IPS-18a (cell line): Measurements from ENCODE around the gene FAT1.

Source experiments
- H3K27ac ChIP-seq: one replicate; pipeline ENCODE4 v1.5.1; 2013; ENCODE audit warnings: low read length
- H3K27me3 ChIP-seq: one replicate; pipeline ENCODE4 v1.6.1; 2013; ENCODE audit warnings: mild to moderate bottlenecking, low read length; ENCODE audit not compliant: control insufficient read depth, insufficient read depth
- H3K36me3 ChIP-seq: one replicate; pipeline ENCODE4 v1.6.1; 2013; ENCODE audit warnings: low read depth, low read length; ENCODE audit not compliant: control insufficient read depth
- H3K4me1 ChIP-seq: one replicate; pipeline ENCODE4 v1.6.1; 2013; ENCODE audit warnings: low read depth, low read length; ENCODE audit not compliant: control insufficient read depth
- H3K4me3 ChIP-seq: one replicate; pipeline ENCODE4 v1.5.1; 2013; ENCODE audit warnings: low read length
- H3K9ac ChIP-seq: one replicate; pipeline ENCODE4 v1.6.1; 2013; ENCODE audit warnings: mild to moderate bottlenecking, low read length, moderate library complexity
- H3K9me3 ChIP-seq: one replicate; pipeline ENCODE4 v1.6.1; 2013; ENCODE audit warnings: low read depth, low read length; ENCODE audit not compliant: control insufficient read depth

Gene FAT1

DNA sequence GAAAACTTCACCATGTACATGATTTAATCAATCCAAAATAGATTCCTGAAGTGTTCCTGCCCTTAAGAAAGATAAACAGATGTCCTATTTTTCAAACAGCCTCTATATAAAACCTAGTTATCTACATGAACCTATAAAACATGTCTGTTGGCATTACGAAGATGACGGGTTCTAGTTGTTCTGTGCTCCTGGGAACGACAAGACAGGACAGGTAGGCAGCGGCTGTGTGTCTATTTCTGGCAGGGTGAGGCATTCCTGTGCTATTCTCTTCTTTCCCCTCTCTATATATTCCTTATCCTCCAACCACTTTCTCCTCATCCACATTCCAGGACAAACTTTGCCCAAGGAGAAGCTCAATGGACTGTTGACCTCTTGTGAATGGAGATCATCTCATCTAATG, 6.1 kb downstream of the FAT1 start:
- H3K27me3 ChIP-seq, result peaks cover 9% of the 10 kb centered on the region
- no peak overlapping the region for H3K27ac ChIP-seq
- H3K36me3 ChIP-seq, result no peaks in the 10 kb centered on the region
- H3K9me3 ChIP-seq, result peaks cover 3% of the 10 kb centered on the region
- H3K9ac ChIP-seq, result no peak overlapping the region
- peaks cover 30% of the 10 kb centered on the region for H3K4me1 ChIP-seq
- H3K4me3 ChIP-seq, result no peak overlapping the region

DNA sequence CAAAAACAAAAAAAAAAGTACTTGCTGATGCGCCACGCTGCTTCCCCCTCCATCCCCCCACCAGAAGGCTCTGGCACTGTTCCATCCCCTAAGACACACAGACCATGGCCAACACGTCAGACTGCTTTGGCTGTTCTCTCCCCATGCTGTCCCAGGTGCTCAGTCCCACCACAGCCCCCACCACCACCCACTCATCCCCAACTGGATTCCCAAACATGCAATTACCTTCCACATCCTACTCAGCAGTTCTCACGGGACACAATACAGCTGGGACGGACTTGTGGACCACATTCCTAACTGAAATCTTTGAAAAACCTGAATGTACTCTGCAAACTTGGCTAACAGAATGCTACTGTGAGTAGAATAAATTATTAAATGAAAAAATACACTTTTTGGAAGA, 8.6 kb downstream of the FAT1 start:
- H3K27me3 ChIP-seq, result no peaks in the 10 kb centered on the region
- H3K9ac ChIP-seq, result no peak overlapping the region
- H3K36me3 ChIP-seq, result no peaks in the 10 kb centered on the region
- H3K4me3 ChIP-seq, result no peak overlapping the region
- H3K27ac ChIP-seq, result no peak overlapping the region
- H3K4me1 ChIP-seq, result peaks cover 17% of the 10 kb centered on the region
- H3K9me3 ChIP-seq, result peaks cover 3% of the 10 kb centered on the region

DNA sequence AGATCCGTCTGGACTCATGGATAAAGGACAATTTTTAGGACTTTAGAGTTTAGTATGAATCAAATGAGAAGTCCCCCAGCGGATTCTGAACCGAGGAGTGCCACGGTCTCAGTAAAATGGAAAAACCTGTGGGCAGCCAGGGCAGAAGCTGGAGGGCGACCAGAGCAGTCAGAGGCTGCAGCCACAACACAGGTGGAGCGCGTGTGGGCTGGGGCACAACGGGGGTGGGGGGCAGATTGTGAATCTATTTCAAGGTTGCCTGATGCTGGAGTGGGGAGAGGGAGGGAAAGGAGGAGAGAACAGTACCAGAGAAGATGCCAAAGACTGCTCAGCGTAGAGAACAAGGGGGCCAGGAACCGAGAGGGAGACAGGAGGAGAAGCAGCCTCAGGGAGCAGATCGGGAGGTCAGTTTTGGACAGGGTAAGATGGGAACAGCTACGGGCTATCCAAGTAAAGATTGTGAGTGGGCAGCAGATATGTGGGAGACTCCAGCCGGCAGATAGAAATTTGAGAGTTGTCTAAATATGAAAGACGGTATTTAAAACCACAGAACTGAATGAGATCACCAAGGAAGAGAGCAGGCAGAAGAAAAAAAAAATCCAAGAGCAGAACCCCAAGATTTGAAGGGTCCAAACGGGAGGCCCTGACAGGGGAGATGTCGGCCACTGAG, 9.5 kb downstream of the FAT1 start:
- Histone ChIP-seq H3K36me3 (peaks cover 8% of the 10 kb centered on the region), H3K9me3 (no peaks in the 10 kb centered on the region), H3K27me3 (no peaks in the 10 kb centered on the region), H3K4me3 (no peak overlapping the region), H3K27ac (no peak overlapping the region), H3K9ac (no peak overlapping the region), H3K4me1 (peaks cover 12% of the 10 kb centered on the region)

GRCh38 chr4:186712690-186713089, 11.0 kb downstream of the FAT1 start:
- Histone ChIP-seq H3K9ac (no peak overlapping the region), H3K27me3 (no peaks in the 10 kb centered on the region), H3K9me3 (no peaks in the 10 kb centered on the region), H3K36me3 (peaks cover 23% of the 10 kb centered on the region), H3K4me3 (no peak overlapping the region), H3K4me1 (peaks cover 12% of the 10 kb centered on the region), H3K27ac (no peak overlapping the region)

GRCh38 chr4:186710521-186711119, 13.0 kb downstream of the FAT1 start:
- H3K4me1 ChIP-seq, result peaks cover 2% of the 10 kb centered on the region
- H3K9ac ChIP-seq, result no peak overlapping the region
- H3K27me3 ChIP-seq, result no peaks in the 10 kb centered on the region
- H3K36me3 ChIP-seq, result peaks cover 43% of the 10 kb centered on the region
- H3K4me3 ChIP-seq, result no peak overlapping the region
- no peaks in the 10 kb centered on the region for H3K9me3 ChIP-seq
- H3K27ac ChIP-seq, result no peak overlapping the region

- peaks cover 47% of the 10 kb centered on the region for H3K36me3 ChIP-seq
- H3K9me3 ChIP-seq, result no peaks in the 10 kb centered on the region
- no peak overlapping the region for H3K27ac ChIP-seq
- no peaks in the 10 kb centered on the region for H3K4me1 ChIP-seq
- no peaks in the 10 kb centered on the region for H3K27me3 ChIP-seq
- H3K4me3 ChIP-seq, result no peak overlapping the region
- H3K9ac ChIP-seq, result no peak overlapping the region
Measured at GRCh38 chr4:186709517-186709916, 14.1 kb downstream of the FAT1 start.

DNA sequence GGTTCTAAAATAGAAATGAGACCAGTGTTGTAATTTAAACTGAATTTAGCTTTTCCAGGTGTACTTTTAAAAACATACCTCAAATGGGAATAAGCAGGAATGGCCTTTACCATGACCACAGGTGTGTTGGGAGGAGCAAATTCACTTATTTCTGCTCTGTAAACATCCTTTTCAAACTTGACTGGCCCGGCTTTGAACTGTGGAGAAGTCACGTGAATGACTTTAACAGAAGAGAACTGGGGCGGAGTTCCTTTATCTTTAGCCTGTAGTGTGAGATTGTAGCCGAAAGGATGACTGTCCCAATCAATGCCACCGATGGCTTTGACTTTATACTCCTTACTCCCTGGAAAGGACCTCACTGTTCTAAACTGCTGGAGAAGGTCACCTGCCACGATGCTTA, 15.1 kb downstream of the FAT1 start:
- peaks cover 54% of the 10 kb centered on the region for H3K36me3 ChIP-seq
- H3K27ac ChIP-seq, result no peak overlapping the region
- H3K9me3 ChIP-seq, result no peaks in the 10 kb centered on the region
- no peaks in the 10 kb centered on the region for H3K4me1 ChIP-seq
- H3K9ac ChIP-seq, result no peak overlapping the region
- no peaks in the 10 kb centered on the region for H3K27me3 ChIP-seq
- H3K4me3 ChIP-seq, result no peak overlapping the region

DNA sequence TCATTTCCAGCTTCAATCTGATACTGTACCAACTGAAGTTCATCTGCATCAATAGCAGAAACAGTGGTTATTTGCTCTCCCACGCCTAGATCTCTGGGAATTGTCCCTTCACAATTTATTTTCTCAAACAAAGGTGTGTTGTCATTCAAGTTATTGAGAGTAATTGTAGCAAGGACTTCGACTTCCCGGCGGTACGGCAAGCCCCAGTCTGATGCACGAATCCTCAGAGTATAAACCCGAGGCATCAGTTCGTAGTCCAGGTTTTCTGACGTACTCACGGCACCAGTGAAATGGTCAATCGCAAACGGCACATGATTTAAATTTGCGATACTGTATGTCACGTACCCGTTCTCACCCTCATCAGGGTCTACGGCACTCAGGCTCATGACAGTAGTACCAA, 15.7 kb downstream of the FAT1 start:
- Histone ChIP-seq H3K4me3 (no peak overlapping the region), H3K9ac (no peak overlapping the region), H3K4me1 (peaks cover 3% of the 10 kb centered on the region), H3K27ac (no peak overlapping the region), H3K9me3 (no peaks in the 10 kb centered on the region), H3K36me3 (peaks cover 54% of the 10 kb centered on the region), H3K27me3 (no peaks in the 10 kb centered on the region)

- H3K4me3 ChIP-seq, result no peak overlapping the region
- H3K9ac ChIP-seq, result no peak overlapping the region
- peaks cover 6% of the 10 kb centered on the region for H3K4me1 ChIP-seq
- H3K27ac ChIP-seq, result no peak overlapping the region
- H3K9me3 ChIP-seq, result no peaks in the 10 kb centered on the region
- H3K27me3 ChIP-seq, result no peaks in the 10 kb centered on the region
- H3K36me3 ChIP-seq, result peaks cover 54% of the 10 kb centered on the region
Measured at GRCh38 chr4:186707574-186707973, 16.1 kb downstream of the FAT1 start.

GRCh38 chr4:186704057-186704456, 19.6 kb downstream of the FAT1 start:
- H3K36me3 ChIP-seq, result peaks cover 49% of the 10 kb centered on the region
- no peak overlapping the region for H3K4me3 ChIP-seq
- H3K27me3 ChIP-seq, result no peaks in the 10 kb centered on the region
- no peaks in the 10 kb centered on the region for H3K9me3 ChIP-seq
- peaks cover 33% of the 10 kb centered on the region for H3K4me1 ChIP-seq
- no peak overlapping the region for H3K27ac ChIP-seq
- no peak overlapping the region for H3K9ac ChIP-seq

DNA sequence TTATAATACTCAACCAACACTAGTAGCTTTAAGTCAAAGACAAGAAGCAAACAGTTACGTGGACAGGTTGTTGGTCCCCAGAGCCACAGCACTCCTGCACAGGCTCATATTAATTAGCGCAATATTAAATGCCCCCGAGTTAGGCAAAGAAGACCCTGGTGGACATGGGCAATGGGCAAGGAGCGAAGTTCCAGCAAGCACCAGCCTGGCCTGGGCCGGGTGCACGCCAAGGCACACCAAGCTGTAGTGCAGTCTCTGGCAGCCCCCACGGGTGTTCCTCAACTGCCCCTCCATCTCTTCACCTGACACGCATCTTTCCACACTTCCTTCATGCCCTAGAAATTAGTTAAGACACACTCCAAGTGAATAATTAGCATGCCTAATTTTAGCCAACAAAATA, 20.1 kb downstream of the FAT1 start:
- no peak overlapping the region for H3K9ac ChIP-seq
- no peaks in the 10 kb centered on the region for H3K27me3 ChIP-seq
- H3K36me3 ChIP-seq, result peaks cover 44% of the 10 kb centered on the region
- H3K27ac ChIP-seq, result no peak overlapping the region
- no peaks in the 10 kb centered on the region for H3K9me3 ChIP-seq
- H3K4me3 ChIP-seq, result no peak overlapping the region
- H3K4me1 ChIP-seq, result peaks cover 33% of the 10 kb centered on the region

DNA sequence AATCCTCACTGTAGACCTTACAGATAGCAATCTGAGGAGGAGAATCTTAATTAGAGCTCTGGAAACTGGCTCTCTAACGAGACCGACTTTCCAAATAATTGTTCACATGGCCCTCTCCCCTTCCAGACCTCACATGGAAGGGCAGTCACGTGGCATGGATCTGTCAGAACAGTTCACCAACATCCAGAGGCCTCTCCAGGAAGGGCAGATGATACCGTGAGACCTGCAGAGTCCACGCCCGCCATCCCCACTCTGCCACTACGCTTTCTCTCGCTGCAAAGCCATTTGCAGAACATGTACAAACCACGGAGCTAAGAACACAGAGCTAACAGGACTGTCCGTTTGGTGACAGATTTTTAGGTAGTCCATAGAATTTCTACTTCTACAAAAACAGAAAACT, 20.7 kb downstream of the FAT1 start:
- no peaks in the 10 kb centered on the region for H3K9me3 ChIP-seq
- H3K27me3 ChIP-seq, result no peaks in the 10 kb centered on the region
- no peak overlapping the region for H3K9ac ChIP-seq
- peaks cover 40% of the 10 kb centered on the region for H3K36me3 ChIP-seq
- H3K4me1 ChIP-seq, result peaks cover 33% of the 10 kb centered on the region
- no peak overlapping the region for H3K27ac ChIP-seq
- H3K4me3 ChIP-seq, result no peak overlapping the region
